Stomach smooth muscle (tissue), 2 donors: ENCODE measurements around the gene ZMIZ1.

Source experiments
- H3K27ac ChIP-seq: one replicate; pipeline ENCODE4 v1.7.0; 2013; ENCODE audit warnings: mild to moderate bottlenecking, low read length, inconsistent platforms
- H3K27me3 ChIP-seq, 2 donors: one replicate each; pipeline ENCODE4 v1.7.0; 2013; ENCODE audit warnings: low read length in 2 of 2; ENCODE audit not compliant: insufficient read depth in 2 of 2, control insufficient read depth in 1 of 2
- H3K36me3 ChIP-seq, 2 donors: one replicate each; pipeline ENCODE4 v1.7.0; 2013; ENCODE audit warnings: low read length in 2 of 2; ENCODE audit not compliant: control insufficient read depth in 2 of 2, insufficient read depth in 2 of 2
- H3K4me1 ChIP-seq: one replicate; pipeline ENCODE4 v1.7.0; 2013; ENCODE audit warnings: low read length; ENCODE audit not compliant: control insufficient read depth, insufficient read depth
- H3K4me3 ChIP-seq, 2 donors: one replicate each; pipeline ENCODE4 v1.7.0; 2013; ENCODE audit warnings: low read length in 2 of 2
- H3K9ac ChIP-seq, 2 donors: one replicate each; pipeline ENCODE4 v1.7.0; 2013; ENCODE audit warnings: low read length in 2 of 2, mild to moderate bottlenecking in 1 of 2
- H3K9me3 ChIP-seq, 2 donors: one replicate each; pipeline ENCODE4 v1.7.0; 2013; ENCODE audit warnings: low read length in 2 of 2; ENCODE audit not compliant: control insufficient read depth in 2 of 2
- donor health status: healthy.
- donor health status: Pancreatic carcinoma.

ZMIZ1 gene

DNA sequence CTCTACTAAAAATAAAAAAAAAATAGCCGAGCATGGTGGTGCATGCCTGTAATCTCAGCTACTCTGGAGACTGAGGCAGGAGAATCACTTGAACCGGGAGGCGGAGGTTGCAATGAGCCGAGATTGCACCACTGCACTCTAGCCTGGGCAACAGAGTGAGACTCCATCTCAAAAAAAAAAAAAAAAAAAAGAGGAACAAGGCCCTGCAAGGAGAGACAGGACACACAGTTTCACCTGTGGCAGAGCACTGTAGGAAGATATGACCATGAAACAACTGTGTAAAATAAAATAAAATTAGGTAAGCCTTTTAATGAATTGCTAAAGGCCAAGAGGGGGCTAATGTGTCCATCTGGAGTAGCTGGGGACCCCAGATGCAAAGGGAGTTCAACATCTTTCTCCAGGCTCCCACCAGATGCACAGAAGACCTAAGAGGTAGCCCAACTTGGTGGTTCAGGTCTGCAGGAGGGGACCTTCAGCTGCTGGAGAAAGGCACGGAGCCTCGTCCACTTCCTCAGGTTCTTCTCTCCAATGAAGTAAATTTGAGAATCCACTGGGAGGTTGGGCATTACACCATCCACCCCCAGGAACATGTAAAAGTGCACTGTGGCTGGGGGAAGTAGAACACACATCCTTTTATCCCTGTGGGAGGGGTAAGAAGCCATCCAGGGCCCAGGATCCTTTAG, 291.2 kb downstream of the ZMIZ1 start:
- Histone ChIP-seq H3K9ac (no peak overlapping the region), H3K27me3 (no peaks in the 10 kb centered on the region), H3K27ac (no peak overlapping the region), H3K4me1 (no peaks in the 10 kb centered on the region), H3K9me3 (no peaks in the 10 kb centered on the region), H3K4me3 (no peak overlapping the region), H3K36me3 (peaks cover 5 to 10% of the 10 kb centered on the region in 2 donors)

DNA sequence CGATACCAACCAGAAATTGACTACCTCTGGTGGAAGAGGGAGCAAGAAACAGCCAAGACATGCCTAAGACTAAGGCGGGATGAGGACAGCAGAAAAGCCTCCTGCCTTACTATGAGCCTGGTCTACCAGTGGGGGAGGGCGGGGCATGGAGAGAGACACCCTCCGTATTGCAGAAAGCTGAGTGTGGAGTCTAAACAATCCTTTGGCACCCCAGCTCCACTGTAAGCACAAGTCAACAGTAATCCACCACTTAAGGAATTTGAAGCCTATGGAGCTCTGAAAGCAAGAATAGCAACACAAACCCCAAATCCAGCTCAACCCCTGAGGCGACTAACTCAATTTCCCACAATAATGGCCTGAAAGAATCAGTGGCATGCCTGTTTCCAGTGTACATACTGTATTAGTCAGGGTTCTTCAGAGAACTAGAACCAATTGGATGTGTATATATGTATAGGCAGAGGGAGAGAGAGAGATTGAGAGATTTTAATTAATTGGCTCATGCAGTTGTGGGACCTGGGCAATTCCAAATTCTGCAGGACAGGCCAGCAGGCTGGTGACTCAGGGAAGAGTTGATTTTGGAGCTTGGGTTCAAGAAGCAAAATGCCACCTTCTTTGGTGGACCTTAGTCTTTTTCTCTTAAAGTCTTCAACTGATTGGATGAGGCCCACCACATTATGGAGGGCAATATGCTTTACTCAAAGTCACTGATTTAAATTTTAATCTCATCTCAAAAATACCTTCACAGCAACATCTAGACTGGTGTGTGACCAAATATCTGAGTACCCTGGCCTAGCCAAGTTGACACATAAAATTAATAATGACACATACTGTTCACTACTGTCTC, 292.0 kb downstream of the ZMIZ1 start:
- Histone ChIP-seq H3K27ac (no peak overlapping the region), H3K36me3 (peaks cover 0 to 5% of the 10 kb centered on the region in 2 donors), H3K4me1 (no peaks in the 10 kb centered on the region), H3K4me3 (no peak overlapping the region), H3K9ac (no peak overlapping the region), H3K27me3 (no peaks in the 10 kb centered on the region), H3K9me3 (no peaks in the 10 kb centered on the region)

DNA sequence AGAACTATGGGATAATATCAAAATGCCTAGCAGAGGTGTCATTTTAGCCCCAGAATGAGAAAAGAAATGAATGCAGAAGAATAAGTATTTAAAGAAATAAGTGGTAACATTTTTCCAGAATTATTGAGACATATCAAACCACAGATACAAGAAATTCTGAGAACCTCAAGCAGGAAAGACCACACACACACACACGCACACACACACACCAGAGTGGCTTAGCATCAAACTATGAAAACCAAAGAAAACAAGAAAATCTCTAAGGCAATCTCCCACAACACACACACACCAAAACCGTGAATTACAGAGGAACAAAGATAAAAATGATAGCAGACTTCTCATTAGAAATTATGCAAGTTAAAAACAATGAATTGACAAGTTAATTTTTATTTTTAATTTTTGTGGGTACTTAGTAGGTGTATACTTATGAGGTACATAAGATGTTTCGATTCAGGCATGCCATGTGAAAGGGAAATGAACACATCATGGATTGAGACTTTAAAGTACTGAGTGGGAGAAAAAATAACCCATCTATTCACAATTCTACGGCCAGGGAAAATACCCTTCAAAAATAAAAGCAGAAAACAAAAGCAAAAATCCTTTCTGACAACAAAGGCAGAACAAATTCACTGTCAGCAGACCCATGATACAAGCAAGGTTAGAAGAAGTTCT, 293.1 kb downstream of the ZMIZ1 start:
- no peaks in the 10 kb centered on the region for H3K36me3 ChIP-seq
- H3K27me3 ChIP-seq = no peaks in the 10 kb centered on the region
- no peaks in the 10 kb centered on the region for H3K9me3 ChIP-seq
- no peak overlapping the region for H3K27ac ChIP-seq
- no peak overlapping the region for H3K9ac ChIP-seq
- no peak overlapping the region for H3K4me3 ChIP-seq
- H3K4me1 ChIP-seq = no peaks in the 10 kb centered on the region
